H1 (cell line): ENCODE measurements around the gene MTFMT. TPM values are rescaled to one million over a fixed set of nuclear protein-coding genes. Genes with fewer than 3 reads are reported as not detected.

Experiments used
- CTCF ChIA-PET: fragments of 300-600 bp; sonication (Branson Sonifier 250); formaldehyde crosslinking; loops from one replicate; lab custom pipeline; 2021; ENCODE audit not compliant: partially characterized antibody; lab: Charles Lee
- POLR2A ChIA-PET: fragments of 300-600 bp; sonication (Branson Sonifier 250); formaldehyde crosslinking; loops from one replicate; lab custom pipeline; 2021; ENCODE audit warnings: inconsistent platforms; ENCODE audit not compliant: partially characterized antibody; lab: Charles Lee
- DNase-seq, 2 experiments: peaks; one replicate each; pipeline versions ENCODE4 v3.0.0 to v3.0.0-alpha.2; 2010 to 2022; ENCODE audit warnings: low spot score in 2 of 2, low read depth in 1 of 2, mixed read lengths in 1 of 2
- FAIRE-seq: peaks from 2 replicates; lab custom pipeline; 2011; peaks lifted over from hg19 to GRCh38; lab: Jason Lieb, UNC
- H2AFZ ChIP-seq: 2 replicates; pipeline ENCODE4 v1.8.1; 2012; ENCODE audit warnings: low read length, inconsistent platforms
- H2AK5ac ChIP-seq: 2 replicates; pipeline ENCODE4 v1.6.1; 2013; ENCODE audit warnings: low read depth, low read length
- H2BK120ac ChIP-seq: replicated peaks from 2 replicates; pipeline ENCODE3; 2013; ENCODE audit warnings: low read depth, low read length, inconsistent platforms
- H2BK12ac ChIP-seq: 2 replicates; pipeline ENCODE4 v1.6.1; 2013; ENCODE audit warnings: low read depth, low read length
- H2BK15ac ChIP-seq: 2 replicates; pipeline ENCODE4 v1.6.1; 2013; ENCODE audit warnings: low read length
- H2BK20ac ChIP-seq: 2 replicates; pipeline ENCODE4 v1.6.1; 2013; ENCODE audit warnings: low read length
- H2BK5ac ChIP-seq: 2 replicates; pipeline ENCODE4 v1.6.1; 2013; ENCODE audit warnings: low read depth, low read length
- H3K14ac ChIP-seq: 2 replicates; pipeline ENCODE4 v1.6.1; 2013; ENCODE audit warnings: inconsistent platforms; ENCODE audit not compliant: insufficient read length
- H3K18ac ChIP-seq: 2 replicates; pipeline ENCODE4 v1.6.1; 2013; ENCODE audit warnings: low read length; ENCODE audit errors: extremely low read depth
- H3K23ac ChIP-seq: 2 replicates; pipeline ENCODE4 v1.6.1; 2013; ENCODE audit warnings: inconsistent platforms; ENCODE audit not compliant: insufficient read length
- H3K23me2 ChIP-seq: 2 replicates; pipeline ENCODE4 v1.6.1; 2013; ENCODE audit warnings: low read depth, low read length
- H3K27ac ChIP-seq: 2 replicates; pipeline ENCODE4 v1.6.1; 2011; ENCODE audit warnings: low read depth, low read length, inconsistent platforms
- H3K27me3 ChIP-seq, 4 experiments: replicated peaks in 1 of 4; 1 replicate in 1 of 4; 2 replicates in 3 of 4; pipeline versions ENCODE4 v1.6.1 to v1.8.1; 2011 to 2013; ENCODE audit warnings: low read length in 3 of 4, mild to moderate bottlenecking in 3 of 4, inconsistent platforms in 2 of 4, mixed read lengths in 2 of 4, moderate library complexity in 1 of 4; ENCODE audit not compliant: control insufficient read depth in 3 of 4, insufficient read depth in 3 of 4; ENCODE audit errors: extremely low read depth in 1 of 4
- H3K36me3 ChIP-seq, 4 experiments: 2 replicates each; pipeline versions ENCODE4 v1.6.1 to v1.8.1; 2011 to 2013; ENCODE audit warnings: mild to moderate bottlenecking in 4 of 4, low read length in 3 of 4, moderate library complexity in 2 of 4, control low read depth in 1 of 4, inconsistent platforms in 1 of 4; ENCODE audit not compliant: insufficient read depth in 4 of 4, control insufficient read depth in 2 of 4
- H3K4ac ChIP-seq: replicated peaks from 2 replicates; pipeline ENCODE3; 2013; ENCODE audit warnings: low read length, low read depth, mixed read lengths, inconsistent platforms; ENCODE audit not compliant: insufficient read length
- H3K4me1 ChIP-seq, 4 experiments: replicated peaks in 1 of 4; 1 replicate in 1 of 4; 2 replicates in 3 of 4; pipeline versions ENCODE4 v1.6.1 to v1.8.1; 2011 to 2013; ENCODE audit warnings: low read length in 3 of 4, inconsistent platforms in 2 of 4, mixed read lengths in 1 of 4; ENCODE audit not compliant: insufficient read depth in 4 of 4, control insufficient read depth in 3 of 4
- H3K4me2 ChIP-seq, 2 experiments: 2 replicates each; pipeline versions ENCODE4 v1.6.1 to v1.8.1; 2011 to 2013; ENCODE audit warnings: low read depth in 2 of 2, low read length in 2 of 2, control low read depth in 1 of 2, inconsistent platforms in 1 of 2, mild to moderate bottlenecking in 1 of 2; ENCODE audit not compliant: insufficient read depth in 1 of 2
- H3K4me3 ChIP-seq, 4 experiments: fragments of 200-600, 300-600 bp in 1 of 4; sonication (generic), shearing (Covaris generic), sonication (Bioruptor Twin) in 1 of 4; 2 replicates each; pipeline versions ENCODE4 v1.5.1 to v1.8.1; 2011 to 2016; ENCODE audit warnings: low read length in 4 of 4, low read depth in 3 of 4, control low read depth in 2 of 4, inconsistent platforms in 2 of 4, mild to moderate bottlenecking in 2 of 4, mixed read lengths in 1 of 4, moderate library complexity in 1 of 4; ENCODE audit not compliant: insufficient read depth in 2 of 4; ENCODE audit errors: extremely low read depth in 1 of 4
- H3K56ac ChIP-seq: replicated peaks from 2 replicates; pipeline ENCODE3; 2013; ENCODE audit warnings: low read depth, mild to moderate bottlenecking, mixed read lengths, low read length, inconsistent platforms; ENCODE audit not compliant: insufficient read length
- H3K79me1 ChIP-seq: 2 replicates; pipeline ENCODE4 v1.6.1; 2013; ENCODE audit warnings: low read depth, low read length, control low read depth
- H3K79me2 ChIP-seq, 2 experiments: 2 replicates each; pipeline versions ENCODE4 v1.6.1 to v1.8.1; 2012 to 2013; ENCODE audit warnings: low read length in 2 of 2, mild to moderate bottlenecking in 2 of 2, inconsistent platforms in 1 of 2; ENCODE audit not compliant: insufficient read depth in 2 of 2, control insufficient read depth in 1 of 2
- H3K9ac ChIP-seq, 4 experiments: replicated peaks in 1 of 4; 1 replicate in 1 of 4; 2 replicates in 3 of 4; pipeline versions ENCODE4 v1.6.1 to v1.8.1; 2011 to 2013; ENCODE audit warnings: low read depth in 3 of 4, low read length in 3 of 4, control low read depth in 2 of 4, mild to moderate bottlenecking in 2 of 4, moderate library complexity in 2 of 4, inconsistent platforms in 1 of 4; ENCODE audit errors: extremely low read depth in 1 of 4
- H3K9me3 ChIP-seq, 2 experiments: 2 replicates each; pipeline versions ENCODE4 v1.6.1 to v1.8.1; 2012 to 2013; ENCODE audit warnings: mild to moderate bottlenecking in 2 of 2, moderate library complexity in 2 of 2, control low read depth in 1 of 2, inconsistent platforms in 1 of 2, low read depth in 1 of 2, low read length in 1 of 2, mixed read lengths in 1 of 2; ENCODE audit not compliant: insufficient read depth in 2 of 2
- H4K20me1 ChIP-seq, 2 experiments: replicated peaks in 1 of 2; 2 replicates each; pipeline versions ENCODE3 to v1.8.1; 2011 to 2013; ENCODE audit warnings: inconsistent platforms in 2 of 2, low read length in 2 of 2, mild to moderate bottlenecking in 1 of 2; ENCODE audit not compliant: insufficient read depth in 2 of 2, control insufficient read depth in 1 of 2
- H4K5ac ChIP-seq: 2 replicates; pipeline ENCODE4 v1.6.1; 2013; ENCODE audit warnings: low read length, low read depth, mixed read lengths, inconsistent platforms; ENCODE audit not compliant: insufficient read length
- H4K8ac ChIP-seq: 2 replicates; pipeline ENCODE4 v1.8.0; 2013; ENCODE audit warnings: mild to moderate bottlenecking, moderate library complexity, low read length, inconsistent platforms; ENCODE audit not compliant: insufficient read depth; ENCODE audit errors: extremely low read depth
- H4K91ac ChIP-seq: replicated peaks from 2 replicates; pipeline ENCODE3; 2013; ENCODE audit warnings: low read length, mixed read lengths, inconsistent platforms; ENCODE audit not compliant: insufficient read length
- BCL11A ChIP-seq, 2 experiments: IDR thresholded peaks; one replicate each; pipeline ENCODE4 v1.6.1; 2011; ENCODE audit warnings: low read depth in 2 of 2, low read length in 2 of 2, mild to moderate bottlenecking in 2 of 2
- CBX8 ChIP-seq: fragments of 300-800, 300-1000 bp; sonication (generic); IDR thresholded peaks from 2 replicates; pipeline ENCODE4 v1.7.1; 2016; ENCODE audit warnings: low read depth, low read length, borderline replicate concordance
- CEBPB ChIP-seq: IDR thresholded peaks from 2 replicates; pipeline ENCODE4 v1.6.1; 2012; ENCODE audit warnings: low read depth, low read length
- FOSL1 ChIP-seq: IDR thresholded peaks from 2 replicates; pipeline ENCODE4 v1.6.1; 2011; ENCODE audit warnings: mild to moderate bottlenecking, low read depth, low read length, moderate library complexity; ENCODE audit not compliant: insufficient read depth
- HDAC6 ChIP-seq: IDR thresholded peaks from one replicate; pipeline ENCODE4 v1.7.1; 2012; ENCODE audit warnings: low read depth, mild to moderate bottlenecking, inconsistent platforms, low read length, moderate library complexity
- KDM4A ChIP-seq: IDR thresholded peaks from one replicate; pipeline ENCODE4 v1.7.1; 2012; ENCODE audit warnings: low read depth, mild to moderate bottlenecking, moderate library complexity, low read length, inconsistent platforms; ENCODE audit not compliant: severe bottlenecking
- NRF1 ChIP-seq: IDR thresholded peaks from 2 replicates; pipeline ENCODE4 v1.6.1; 2011; ENCODE audit warnings: mild to moderate bottlenecking, low read depth, low read length, improper control_type of control experiment
- PHF8 ChIP-seq: fragments of 200-600 bp; sonication (generic); conservative IDR thresholded peaks from 2 replicates; pipeline ENCODE4 v1.7.1; 2012; ENCODE audit warnings: low read depth, mild to moderate bottlenecking, inconsistent platforms, low read length, moderate library complexity
- RFX5 ChIP-seq: IDR thresholded peaks from 2 replicates; pipeline ENCODE4 v1.6.1; 2011; ENCODE audit warnings: low read depth, low read length, improper control_type of control experiment, borderline replicate concordance
- SP4 ChIP-seq: IDR thresholded peaks from 2 replicates; pipeline ENCODE4 v1.6.1; 2012; ENCODE audit warnings: low read length, inconsistent platforms
- TCF12 ChIP-seq: IDR thresholded peaks from 2 replicates; pipeline ENCODE4 v1.6.1; 2011; ENCODE audit warnings: low read depth, mild to moderate bottlenecking, low read length
- WGBS, 2 experiments: shearing (Covaris generic) in 1 of 2; methylation state at CpG; one replicate each; pipeline versions ENCODE4 v1.1.6 to v1.1.7; 2013 to 2015; ENCODE audit warnings: low lambda C conversion rate in 2 of 2, mixed read lengths in 2 of 2, inconsistent platforms in 1 of 2, low coverage in 1 of 2, missing lambda C conversion rate in 1 of 2; ENCODE audit not compliant: insufficient replicate concordance in 2 of 2, insufficient coverage in 1 of 2, insufficient read length in 1 of 2; ENCODE audit errors: extremely low coverage in 1 of 2, missing lambda C conversion rate in 1 of 2; 5-methylcytosine and 5-hydroxymethylcytosine counted together
- polyA plus RNA-seq, 7 experiments: library from polyadenylated mRNA; depleted of rRNA in 3 of 7; stranded (reverse) in 5 of 7; unstranded in 2 of 7; fragments of >200 nt in 5 of 7; fragments of 200-250 nt in 2 of 7; gene quantifications; 1 replicate in 5 of 7; 2 replicates in 1 of 7; 4 replicates in 1 of 7; pipeline versions ENCODE4 v1.2.1 to v1.2.3, GENCODE V29; 2011 to 2013; ENCODE audit warnings: missing spikeins in 2 of 7, mixed read lengths in 2 of 7
- total RNA-seq: library from RNA; stranded (reverse); fragmentation: NEBNext Ultra II Directional; extraction: Animal tissue kit (Norgen Biotek cat#: 25700); gene quantifications from 2 replicates; pipeline ENCODE4 v1.2.1, GENCODE V29; 2021
- TF ChIP-seq, protein P1 (sequence below): IDR thresholded peaks from 2 replicates; pipeline ENCODE4 v1.6.1; 2011; ENCODE audit warnings: low read depth, mild to moderate bottlenecking, low read length; ENCODE audit not compliant: insufficient read depth
- TF ChIP-seq, protein P2 (sequence below): IDR thresholded peaks from 2 replicates; pipeline ENCODE4 v1.6.1; 2012; ENCODE audit warnings: inconsistent platforms

The MTFMT gene
- total and polyA plus RNA-seq, 2 of the 8 experiments (the other 6 are each of a cell fraction or from before 2014, with no cell fraction given) = 7.7 to 20.8 TPM

DNA sequence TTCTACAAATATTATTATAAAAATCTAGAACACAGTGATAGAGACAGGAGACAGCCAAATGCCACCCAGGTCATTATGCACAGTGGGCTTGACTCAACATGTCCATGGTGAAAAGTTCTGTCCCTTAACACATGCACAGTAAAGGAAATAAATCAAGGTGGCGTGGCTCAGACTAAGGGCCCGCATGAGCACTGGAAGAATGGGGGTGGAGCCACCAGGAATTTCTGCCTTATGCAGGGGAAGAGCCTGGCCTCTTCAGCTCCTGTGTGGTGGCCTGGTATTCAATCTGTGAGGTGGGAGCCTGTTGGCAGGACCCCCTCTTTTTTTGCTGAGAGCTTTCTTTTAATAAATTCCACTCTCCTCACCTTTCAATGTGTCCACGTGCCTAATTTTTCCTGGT lies 22.6 kb downstream of the MTFMT start:
- no peak overlapping the region for H3K23ac ChIP-seq
- DNase-seq = no peak
- H2BK15ac ChIP-seq = no peak overlapping the region
- H3K4ac ChIP-seq = no peak overlapping the region
- H4K20me1 ChIP-seq = no peaks in the 10 kb centered on the region
- no peak overlapping the region for H2BK12ac ChIP-seq
- H3K36me3 ChIP-seq = peaks cover 0 to 8% (median 6%) of the 10 kb centered on the region in 4 experiments; a peak in 6 of 8 replicates
- POLR2A ChIA-PET = interaction anchor here (0.8 kb wide), 1 partner anchor 16 kb away, joined by 3 read pairs; no protein-coding TSS in a partner anchor
- H3K9me3 ChIP-seq = no peaks in the 10 kb centered on the region
- no peaks in the 10 kb centered on the region for H3K79me2 ChIP-seq
- H3K23me2 ChIP-seq = no peaks in the 10 kb centered on the region
- no peak overlapping the region for H4K91ac ChIP-seq
- no peak overlapping the region for H2BK5ac ChIP-seq
- H3K79me1 ChIP-seq = no peaks in the 10 kb centered on the region
- 0 out of 7 replicates have a peak, but pooled peaks cover 0 to 3% (median 0%) of the 10 kb centered on the region in 4 experiments for H3K4me1 ChIP-seq
- H3K27me3 ChIP-seq = no peaks in the 10 kb centered on the region
- no peak overlapping the region for H2AK5ac ChIP-seq
- WGBS, 2 experiments = 65% methylated on average over 3 of the region's 3 CpGs; no CpG with 5 or more reads in 1 of the 2 experiments
- H4K5ac ChIP-seq = no peak overlapping the region
- no peak overlapping the region for H3K56ac ChIP-seq
- H3K4me2 ChIP-seq = no peak overlapping the region; a peak in 1 of 4 replicates
- H3K27ac ChIP-seq = no peak overlapping the region
- H3K18ac ChIP-seq = no peak overlapping the region
- no peak overlapping the region for H3K14ac ChIP-seq
- CTCF ChIA-PET = no interaction called here
- no peak overlapping the region for H2AFZ ChIP-seq
- H2BK20ac ChIP-seq = no peak overlapping the region
- H3K9ac ChIP-seq = no peak overlapping the region
- H3K4me3 ChIP-seq = no peak overlapping the region
- H4K8ac ChIP-seq = no peak overlapping the region
- FAIRE-seq = no peak
- no peak overlapping the region for H2BK120ac ChIP-seq
- TF ChIP-seq FOSL1 (no peak), TCF12 (no peak), PHF8 (no peak), SP4 (no peak), KDM4A (no peak), RFX5 (no peak), CEBPB (no peak), HDAC6 (no peak), NRF1 (no peak), CBX8 (no peak), BCL11A (IDR thresholded peaks at IDR 0.05; ENCODE audit: low read depth in 2 of 2, low read length in 2 of 2) (no peak)
- TF ChIP-seq, protein P1, sequence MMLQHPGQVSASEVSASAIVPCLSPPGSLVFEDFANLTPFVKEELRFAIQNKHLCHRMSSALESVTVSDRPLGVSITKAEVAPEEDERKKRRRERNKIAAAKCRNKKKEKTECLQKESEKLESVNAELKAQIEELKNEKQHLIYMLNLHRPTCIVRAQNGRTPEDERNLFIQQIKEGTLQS = no peak
- TF ChIP-seq, protein P2, sequence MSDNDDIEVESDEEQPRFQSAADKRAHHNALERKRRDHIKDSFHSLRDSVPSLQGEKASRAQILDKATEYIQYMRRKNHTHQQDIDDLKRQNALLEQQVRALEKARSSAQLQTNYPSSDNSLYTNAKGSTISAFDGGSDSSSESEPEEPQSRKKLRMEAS = no peak
